GM18519 (cell line): ENCODE data around the gene UGT1A4.
"Not testable (repeated sequence)": the region's sequence is repeated elsewhere in the genome, so short reads cannot be mapped to it uniquely, and the experiment has no call there.

Experiments used
- ATAC-seq: cut with Tn5 transposase; IDR thresholded peaks from one replicate; pipeline ENCODE4 v1.9.1; 2021; ENCODE audit warnings: mild to moderate bottlenecking, moderate library complexity; ENCODE audit not compliant: unreplicated experiment, low FRiP score

The UGT1A4 gene

GRCh38 chr2:233746475-233747282 lies 28.1 kb downstream of the UGT1A4 start:
- no peak for ATAC-seq

DNA sequence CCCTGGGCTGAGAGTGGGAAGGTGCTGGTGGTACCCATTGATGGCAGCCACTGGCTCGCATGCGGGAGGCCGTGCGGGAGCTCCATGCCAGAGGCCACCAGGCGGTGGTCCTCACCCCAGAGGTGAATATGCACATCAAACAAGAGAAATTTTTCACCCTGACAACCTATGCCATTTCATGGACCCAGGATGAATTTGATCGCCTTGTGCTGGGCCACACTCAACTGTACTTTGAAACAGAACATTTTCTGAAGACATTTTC lies 28.7 kb downstream of the UGT1A4 start:
- ATAC-seq, result no peak

DNA sequence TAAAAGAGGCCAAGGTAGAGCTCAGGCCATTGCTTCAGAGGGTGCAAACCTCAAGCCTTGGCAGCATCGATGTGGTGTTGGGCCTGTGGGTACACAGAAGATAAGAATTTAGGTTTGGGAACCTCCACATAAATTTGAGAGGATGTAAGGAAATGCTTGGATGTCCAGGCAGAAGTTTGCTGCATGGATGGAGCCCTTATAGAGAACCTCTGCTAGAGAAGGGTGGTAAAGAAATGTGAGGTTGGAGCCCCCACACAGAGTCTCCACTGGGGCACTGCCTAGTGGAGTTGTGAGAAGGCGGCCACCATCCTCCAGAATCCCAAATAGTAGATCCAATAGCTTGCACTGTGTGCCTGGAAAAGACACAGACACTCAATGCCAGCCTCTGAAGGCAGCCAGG lies 32.2 kb downstream of the UGT1A4 start:
- not testable (repeated sequence) for ATAC-seq

DNA sequence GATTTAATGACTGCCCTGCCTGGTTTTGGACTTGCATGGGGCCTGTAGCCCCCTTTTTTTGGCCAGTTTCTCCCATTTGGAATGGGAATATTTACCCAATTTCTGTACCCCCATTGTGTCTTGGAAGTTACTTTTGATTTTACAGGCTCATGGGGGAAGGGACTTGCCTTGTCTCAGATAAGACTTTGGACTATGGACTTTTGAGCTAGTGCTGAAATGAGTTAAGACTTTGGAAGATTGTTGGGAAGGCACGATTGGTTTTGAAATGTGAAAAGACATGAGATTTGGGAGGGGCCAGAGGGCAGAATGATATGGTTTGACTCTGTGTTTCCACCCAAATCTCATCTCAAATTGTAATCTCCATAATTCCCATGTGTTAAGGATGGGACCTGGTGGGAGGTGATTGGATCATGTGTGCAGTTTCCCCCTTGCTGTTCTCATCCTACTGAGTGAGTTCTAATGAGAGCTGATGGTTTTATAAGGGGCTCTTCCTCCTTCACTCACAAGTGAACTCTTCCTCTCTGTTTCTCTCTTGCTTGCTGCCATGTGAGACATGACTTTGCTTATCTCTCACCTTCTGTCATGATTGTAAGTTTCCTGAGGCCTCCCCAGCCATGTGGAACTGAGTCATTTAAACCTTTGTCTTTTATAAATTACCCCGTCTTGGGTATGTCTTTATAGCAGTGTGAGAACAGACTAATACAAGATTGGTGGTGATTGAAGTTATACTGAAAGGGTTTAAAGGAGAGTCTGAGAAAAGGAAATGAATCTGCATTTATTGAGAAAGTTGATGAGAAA lies 32.9 kb downstream of the UGT1A4 start:
- ATAC-seq, result not testable (repeated sequence)

- ATAC-seq, result no peak
Observed at GRCh38 chr2:233754872-233755611, 36.5 kb downstream of the UGT1A4 start.

DNA sequence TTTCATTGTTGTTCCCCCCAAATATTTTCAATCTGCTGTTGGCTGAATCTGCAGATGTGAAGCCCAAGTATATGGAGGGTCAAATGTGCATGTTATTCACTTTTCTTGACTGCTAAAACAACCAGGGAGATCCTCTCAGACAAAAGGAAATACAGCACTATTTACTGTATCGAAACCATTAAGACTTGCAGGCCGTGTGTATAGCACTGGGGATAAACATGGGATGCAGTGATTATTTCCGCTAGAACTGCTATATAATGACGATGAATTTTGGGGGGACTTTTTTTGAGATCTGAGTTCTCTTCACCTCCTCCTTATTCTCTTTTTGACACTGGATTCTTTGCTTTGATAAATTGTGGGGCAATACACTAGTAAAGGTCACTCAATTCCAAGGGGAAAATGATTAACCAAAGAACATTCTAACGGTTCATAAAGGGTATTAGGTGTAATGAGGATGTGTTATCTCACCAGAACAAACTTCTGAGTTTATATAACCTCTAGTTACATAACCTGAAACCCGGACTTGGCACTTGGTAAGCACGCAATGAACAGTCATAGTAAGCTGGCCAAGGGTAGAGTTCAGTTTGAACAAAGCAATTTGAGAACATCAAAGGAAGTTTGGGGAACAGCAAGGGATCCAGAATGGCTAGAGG lies 38.0 kb downstream of the UGT1A4 start:
- no peak for ATAC-seq

DNA sequence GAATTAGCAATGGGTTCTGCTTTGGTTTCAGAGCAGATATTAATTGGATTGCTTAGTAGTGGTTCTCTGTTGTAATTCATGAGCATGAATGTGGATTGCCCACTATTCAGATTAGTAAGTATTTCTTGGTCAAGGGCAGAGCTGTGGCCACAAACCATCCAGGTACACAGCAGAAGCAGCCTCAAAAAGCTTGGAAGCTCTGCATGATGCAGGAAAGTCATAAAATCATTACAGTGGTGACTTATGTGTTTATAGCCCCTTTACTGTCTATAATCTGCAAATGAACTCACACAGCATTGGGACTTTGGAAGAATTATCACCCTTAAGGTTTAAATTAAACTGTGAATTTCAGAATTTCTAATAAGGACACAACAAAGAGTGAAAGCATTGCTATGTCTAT lies 39.6 kb downstream of the UGT1A4 start:
- no peak for ATAC-seq

DNA sequence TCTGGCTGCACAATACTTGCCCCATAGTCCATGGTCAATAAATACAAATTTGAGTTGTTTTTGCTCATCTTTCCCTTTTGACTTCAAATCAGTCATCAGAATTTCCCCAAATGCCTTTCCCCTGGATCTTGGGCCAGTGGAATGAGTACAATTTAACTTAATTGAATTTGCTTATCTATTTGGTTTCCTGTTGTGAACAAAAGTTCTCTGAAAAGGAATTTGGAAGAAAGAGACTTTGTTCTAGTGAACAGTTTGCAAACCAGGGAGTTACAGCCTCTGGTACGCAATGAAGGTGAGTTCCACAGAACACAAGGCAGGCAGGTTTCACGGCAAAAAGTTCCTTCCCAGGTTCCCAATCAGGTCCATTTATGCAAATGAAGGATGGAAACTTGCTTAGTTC lies 40.3 kb downstream of the UGT1A4 start:
- no peak for ATAC-seq

GRCh38 chr2:233760043-233760442 lies 41.5 kb downstream of the UGT1A4 start, which contains the start of gene UGT1A1:
UGT1A1 (plus strand) TSS chr2:233760270; CDS start chr2:233760288, 18 bp downstream.
- ATAC-seq, result no peak

DNA sequence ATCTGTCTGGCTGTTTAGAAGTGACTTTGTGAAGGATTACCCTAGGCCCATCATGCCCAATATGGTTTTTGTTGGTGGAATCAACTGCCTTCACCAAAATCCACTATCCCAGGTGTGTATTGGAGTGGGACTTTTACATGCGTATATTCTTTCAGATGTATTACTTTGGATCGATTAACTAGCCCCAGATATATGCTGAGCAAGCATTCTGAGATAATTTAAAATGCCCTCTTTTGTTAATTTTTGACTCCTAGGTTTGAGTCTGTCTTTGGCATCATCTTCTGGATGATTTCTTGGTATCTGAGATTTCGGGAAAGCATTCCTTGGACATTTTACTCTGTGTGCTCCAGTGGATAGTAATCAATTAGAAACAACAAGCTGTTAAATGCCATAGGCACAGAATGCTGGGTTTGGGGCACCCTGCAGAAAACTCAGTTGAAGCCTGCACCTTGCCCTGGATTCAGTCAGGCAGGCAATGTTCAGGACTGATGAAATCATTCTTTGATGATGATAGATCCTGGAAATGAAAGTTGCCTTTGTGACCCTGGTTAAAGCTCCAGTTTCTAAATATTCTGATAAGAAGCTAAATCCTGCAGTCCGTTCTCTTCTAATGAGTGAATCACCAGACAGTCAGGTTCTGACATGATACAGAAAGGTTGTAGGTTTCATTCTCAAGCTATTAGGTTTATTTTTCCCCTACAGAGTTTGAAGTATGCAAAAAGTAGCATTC lies 42.7 kb downstream of the UGT1A4 start:
- no peak for ATAC-seq

DNA sequence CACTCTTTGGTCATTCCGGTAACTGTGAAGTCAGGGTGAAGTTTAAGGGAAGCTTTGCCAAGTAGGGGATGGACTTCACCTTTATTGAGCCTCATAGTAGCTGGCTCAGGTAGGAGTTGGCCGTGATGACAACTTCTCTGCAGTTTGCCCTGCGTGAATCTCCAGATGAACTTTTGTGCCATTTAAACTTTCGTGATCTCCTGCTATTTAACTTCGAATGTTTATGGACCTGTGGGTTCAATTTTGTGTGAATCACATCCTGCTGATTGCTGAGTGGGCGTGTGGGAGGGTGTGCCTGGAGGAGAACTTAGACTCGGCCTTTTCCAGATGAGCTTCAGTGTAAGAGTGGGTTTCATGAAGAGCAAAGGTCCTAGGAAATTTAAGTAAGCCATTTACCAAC lies 45.7 kb downstream of the UGT1A4 start:
- ATAC-seq, result no peak

DNA sequence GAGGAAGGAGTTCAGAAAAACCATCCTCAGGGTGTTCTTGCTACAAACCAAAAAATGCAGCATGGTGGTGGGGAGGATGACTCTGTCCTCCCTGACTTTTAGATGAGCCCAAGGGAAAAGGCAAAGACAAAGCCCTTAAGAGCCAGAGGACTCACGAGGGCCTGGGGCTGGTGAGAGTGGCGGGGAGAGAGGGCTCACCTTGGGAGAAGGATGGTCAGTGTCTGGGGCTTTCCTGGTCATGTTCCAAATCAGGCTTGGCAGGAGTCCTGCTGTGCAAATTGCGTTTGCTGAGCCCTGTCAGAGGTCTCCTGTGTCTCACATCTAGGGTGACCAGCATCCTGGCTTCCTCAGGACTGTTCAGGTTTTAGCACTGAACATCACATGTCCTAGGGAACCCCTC lies 46.2 kb downstream of the UGT1A4 start:
- ATAC-seq, result no peak

DNA sequence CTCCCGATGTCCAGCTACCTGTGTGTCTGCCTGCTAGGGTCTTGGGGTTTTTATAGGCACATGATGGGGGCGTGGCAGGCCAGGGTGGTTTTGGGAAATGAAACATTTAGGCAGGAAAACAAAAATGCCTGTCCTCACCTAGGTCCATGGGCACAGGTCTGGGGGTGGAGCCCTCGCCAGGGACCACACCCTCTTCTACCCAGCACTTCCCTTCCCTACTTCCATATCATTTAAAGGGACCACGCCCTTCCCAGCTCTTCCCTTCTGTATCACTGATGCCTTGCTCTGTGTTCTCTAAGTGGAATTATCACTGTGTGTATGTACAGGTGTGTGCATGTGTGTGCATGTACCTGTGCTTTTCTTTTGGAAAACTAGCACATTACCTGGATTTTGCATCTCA lies 47.9 kb downstream of the UGT1A4 start:
- ATAC-seq, result no peak

GRCh38 chr2:233768076-233768475 lies 49.5 kb downstream of the UGT1A4 start:
- no peak for ATAC-seq

- no peak for ATAC-seq
Observed at GRCh38 chr2:233769260-233769659, 50.7 kb downstream of the UGT1A4 start.

GRCh38 chr2:233772153-233772552 lies 53.6 kb downstream of the UGT1A4 start:
- no peak for ATAC-seq

DNA sequence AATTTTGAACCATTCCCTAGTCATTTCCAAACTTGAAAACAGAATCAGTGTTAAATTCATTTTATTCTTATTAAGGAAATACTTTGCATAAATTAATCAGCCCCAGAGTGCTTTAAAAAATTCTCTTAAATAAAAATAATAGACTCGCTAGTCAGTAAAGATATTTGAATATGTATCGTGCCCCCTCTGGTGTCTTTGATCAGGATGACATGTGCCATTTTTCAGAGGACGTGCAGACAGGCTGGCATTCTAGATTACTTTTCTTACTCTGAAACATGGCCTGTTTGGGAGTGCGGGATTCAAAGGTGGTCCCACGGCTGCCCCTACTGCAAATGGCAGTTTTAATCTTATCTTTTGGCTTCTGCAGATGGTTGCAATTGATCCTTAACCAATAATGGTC lies 54.0 kb downstream of the UGT1A4 start:
- no peak for ATAC-seq

- ATAC-seq, result no peak
Observed at GRCh38 chr2:233773854-233774253, 55.3 kb downstream of the UGT1A4 start.

- ATAC-seq, result no peak
Observed at GRCh38 chr2:233775414-233775813, 56.9 kb downstream of the UGT1A4 start.

DNA sequence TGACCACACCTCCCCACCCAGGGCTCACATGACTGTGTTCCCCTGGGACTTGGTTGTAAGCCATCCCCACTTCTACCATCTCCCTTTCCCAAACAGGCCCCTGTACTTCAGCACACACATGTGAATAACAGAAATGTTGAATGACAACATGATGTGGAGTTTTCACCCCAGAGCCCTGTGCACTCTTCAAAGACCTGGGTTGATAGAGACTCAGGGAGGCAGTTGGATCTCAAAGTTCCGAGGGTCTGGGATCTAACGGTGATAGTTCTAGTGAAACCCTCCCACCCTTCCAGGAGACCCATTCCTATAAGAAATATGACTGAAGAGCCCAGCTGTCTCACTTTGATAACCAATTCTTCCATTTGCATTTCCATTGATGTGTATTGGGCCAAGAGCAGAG lies 59.5 kb downstream of the UGT1A4 start, which contains the start of gene MROH2A:
MROH2A (plus strand) TSS at position 301 of the 400 bp plus-strand sequence. CDS start 1,029 bp downstream, outside the sequence.
- no peak for ATAC-seq
